ENCODE data around the gene PIWIL1.

GRCh38 chr12:130382818-130383217 is 45.1 kb downstream of the PIWIL1 start:
- TF ChIP-seq TAF1 (IDR thresholded peaks at IDR 0.05; ENCODE audit: borderline replicate concordance, insufficient read depth, low read length) (no peak), SIN3A (IDR thresholded peaks at IDR 0.05; ENCODE audit: borderline replicate concordance, insufficient read depth, low read length) (no peak), POLR2AphosphoS5 (IDR thresholded peaks at IDR 0.05; ENCODE audit: low read depth, low read length) (no peak), REST (IDR thresholded peaks at IDR 0.05; ENCODE audit: insufficient read depth in 1 of 2, low read depth in 2 of 2, low read length in 2 of 2) (no peak)
